ENCODE measurements around the gene ETFBKMT. TPM values are rescaled to one million over a fixed set of nuclear protein-coding genes. Genes with fewer than 3 reads are reported as not detected.

The ETFBKMT gene
- polyA plus RNA-seq, 1 of the 3 experiments (the other 2 are of a cell fraction) = 1.6 TPM

DNA sequence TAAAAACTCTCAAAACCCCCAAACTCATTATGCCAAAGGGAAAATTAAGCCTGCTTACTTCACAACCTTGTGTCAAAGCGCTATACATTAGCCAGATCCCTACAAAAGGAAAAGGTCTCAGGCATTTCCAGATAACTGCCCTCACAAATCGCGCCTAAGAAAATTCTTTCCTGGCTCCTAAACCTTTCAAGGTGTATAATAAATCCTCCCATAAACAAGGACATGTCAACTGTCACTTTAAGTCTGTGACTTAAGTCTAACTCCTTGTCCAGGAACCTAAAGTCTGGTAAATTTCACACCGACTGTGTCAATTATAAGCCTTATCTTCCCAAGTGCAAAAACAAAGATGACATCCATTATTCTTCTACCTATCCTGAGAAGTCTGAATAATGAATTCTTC lies 4.3 kb upstream of the ETFBKMT start:
- H3K36me3 ChIP-seq (replicated peaks in 1 of 2; ENCODE audit: control insufficient read depth in 1 of 2, insufficient read depth in 2 of 2, low read length in 1 of 2) = no peaks in the 10 kb centered on the region
- no peaks in the 10 kb centered on the region for H3K9me2 ChIP-seq
- no peaks in the 10 kb centered on the region for H3K9me3 ChIP-seq
- CTCF ChIA-PET = no interaction called here
- no peak overlapping the region for H3K9ac ChIP-seq
- TF ChIP-seq ELF1 (IDR thresholded peaks at IDR 0.05) = no peak
- no peak for TF ChIP-seq FOSL2 (IDR thresholded peaks at IDR 0.05; ENCODE audit: borderline replicate concordance, low read depth)
- no peak for TF ChIP-seq RAD21 (IDR thresholded peaks at IDR 0.05; ENCODE audit: low read length)
- TF ChIP-seq CHD2 (IDR thresholded peaks at IDR 0.05; ENCODE audit: low read length, partially characterized antibody) = no peak
- TF ChIP-seq MXI1 (IDR thresholded peaks at IDR 0.05; ENCODE audit: low read depth, low read length) = no peak
- TF ChIP-seq EZH2phosphoT487 (IDR thresholded peaks at IDR 0.05; ENCODE audit: borderline replicate concordance, low read depth) = no peak
- no peak for TF ChIP-seq GATA2 (CRISPR knock-in tag; IDR thresholded peaks at IDR 0.05)
- TF ChIP-seq, protein P1, sequence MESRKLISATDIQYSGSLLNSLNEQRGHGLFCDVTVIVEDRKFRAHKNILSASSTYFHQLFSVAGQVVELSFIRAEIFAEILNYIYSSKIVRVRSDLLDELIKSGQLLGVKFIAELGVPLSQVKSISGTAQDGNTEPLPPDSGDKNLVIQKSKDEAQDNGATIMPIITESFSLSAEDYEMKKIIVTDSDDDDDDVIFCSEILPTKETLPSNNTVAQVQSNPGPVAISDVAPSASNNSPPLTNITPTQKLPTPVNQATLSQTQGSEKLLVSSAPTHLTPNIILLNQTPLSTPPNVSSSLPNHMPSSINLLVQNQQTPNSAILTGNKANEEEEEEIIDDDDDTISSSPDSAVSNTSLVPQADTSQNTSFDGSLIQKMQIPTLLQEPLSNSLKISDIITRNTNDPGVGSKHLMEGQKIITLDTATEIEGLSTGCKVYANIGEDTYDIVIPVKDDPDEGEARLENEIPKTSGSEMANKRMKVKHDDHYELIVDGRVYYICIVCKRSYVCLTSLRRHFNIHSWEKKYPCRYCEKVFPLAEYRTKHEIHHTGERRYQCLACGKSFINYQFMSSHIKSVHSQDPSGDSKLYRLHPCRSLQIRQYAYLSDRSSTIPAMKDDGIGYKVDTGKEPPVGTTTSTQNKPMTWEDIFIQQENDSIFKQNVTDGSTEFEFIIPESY (IDR thresholded peaks at IDR 0.05; ENCODE audit: borderline replicate concordance, low read depth) = no peak
- TF ChIP-seq MEF2A (IDR thresholded peaks at IDR 0.05; ENCODE audit: borderline replicate concordance, low read depth) = no peak
- TF ChIP-seq, protein P2, sequence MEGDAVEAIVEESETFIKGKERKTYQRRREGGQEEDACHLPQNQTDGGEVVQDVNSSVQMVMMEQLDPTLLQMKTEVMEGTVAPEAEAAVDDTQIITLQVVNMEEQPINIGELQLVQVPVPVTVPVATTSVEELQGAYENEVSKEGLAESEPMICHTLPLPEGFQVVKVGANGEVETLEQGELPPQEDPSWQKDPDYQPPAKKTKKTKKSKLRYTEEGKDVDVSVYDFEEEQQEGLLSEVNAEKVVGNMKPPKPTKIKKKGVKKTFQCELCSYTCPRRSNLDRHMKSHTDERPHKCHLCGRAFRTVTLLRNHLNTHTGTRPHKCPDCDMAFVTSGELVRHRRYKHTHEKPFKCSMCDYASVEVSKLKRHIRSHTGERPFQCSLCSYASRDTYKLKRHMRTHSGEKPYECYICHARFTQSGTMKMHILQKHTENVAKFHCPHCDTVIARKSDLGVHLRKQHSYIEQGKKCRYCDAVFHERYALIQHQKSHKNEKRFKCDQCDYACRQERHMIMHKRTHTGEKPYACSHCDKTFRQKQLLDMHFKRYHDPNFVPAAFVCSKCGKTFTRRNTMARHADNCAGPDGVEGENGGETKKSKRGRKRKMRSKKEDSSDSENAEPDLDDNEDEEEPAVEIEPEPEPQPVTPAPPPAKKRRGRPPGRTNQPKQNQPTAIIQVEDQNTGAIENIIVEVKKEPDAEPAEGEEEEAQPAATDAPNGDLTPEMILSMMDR (IDR thresholded peaks at IDR 0.05) = no peak
- POLR2A ChIA-PET = no interaction called here
- H3K79me2 ChIP-seq (ENCODE audit: insufficient read depth) = peaks cover 16% of the 10 kb centered on the region
- H2AFZ ChIP-seq (ENCODE audit: low read depth) = no peak overlapping the region
- WGBS (ENCODE audit: low lambda C conversion rate) = 100% methylated on average over 4 of the region's 4 CpGs
- H3K4me2 ChIP-seq = no peak overlapping the region
- H4K20me1 ChIP-seq (ENCODE audit: insufficient read depth) = no peaks in the 10 kb centered on the region
- H3K27ac ChIP-seq (ENCODE audit: low read depth in 2 of 2, low read length in 1 of 2) = no peak overlapping the region
- peaks cover 12% of the 10 kb centered on the region for H3F3A ChIP-seq (replicated peaks; ENCODE audit: insufficient read depth)
- DNase-seq = no peak
- H3K27me3 ChIP-seq (ENCODE audit: insufficient read depth) = no peaks in the 10 kb centered on the region
- H3K4me3 ChIP-seq (ENCODE audit: low read depth in 2 of 2, low read length in 1 of 2) = no peak overlapping the region
- H3K4me1 ChIP-seq (ENCODE audit: control insufficient read depth in 1 of 2, insufficient read depth in 2 of 2, low read depth in 1 of 2, low read length in 1 of 2) = peaks cover 4 to 6% of the 10 kb centered on the region in 2 experiments; a peak in 2 of 4 replicates

GRCh38 chr12:31655792-31656191 lies 3.7 kb upstream of the ETFBKMT start:
- H4K20me1 ChIP-seq (ENCODE audit: insufficient read depth) = no peaks in the 10 kb centered on the region
- no peak overlapping the region for H2AFZ ChIP-seq (ENCODE audit: low read depth)
- H3K27ac ChIP-seq (ENCODE audit: low read depth in 2 of 2, low read length in 1 of 2) = no peak overlapping the region
- no peaks in the 10 kb centered on the region for H3K36me3 ChIP-seq (replicated peaks in 1 of 2; ENCODE audit: control insufficient read depth in 1 of 2, insufficient read depth in 2 of 2, low read length in 1 of 2)
- no peaks in the 10 kb centered on the region for H3K27me3 ChIP-seq (ENCODE audit: insufficient read depth)
- CTCF ChIA-PET = interaction anchor here (1.0 to 1.2 kb wide), 2 partner anchors 384 to 1099 kb away, joined by 3 to 5 read pairs; partner anchors contain the start of gene YARS2
- POLR2A ChIA-PET = no interaction called here
- TF ChIP-seq, protein P1 (IDR thresholded peaks at IDR 0.05; ENCODE audit: borderline replicate concordance, low read depth) = no peak
- no peak for TF ChIP-seq NRF1 (IDR thresholded peaks at IDR 0.05; ENCODE audit: low read depth, low read length)
- TF ChIP-seq EP300 (IDR thresholded peaks at IDR 0.05; ENCODE audit: borderline replicate concordance in 1 of 2, low read depth in 1 of 2, low read length in 1 of 2) = no peak
- TF ChIP-seq TCF12 (IDR thresholded peaks at IDR 0.05) = no peak
- TF ChIP-seq SMC3 (IDR thresholded peaks at IDR 0.05; ENCODE audit: low read depth, low read length) = no peak
- TF ChIP-seq SIN3A (IDR thresholded peaks at IDR 0.05; ENCODE audit: borderline replicate concordance, low read depth, low read length) = no peak
- TF ChIP-seq POLR2AphosphoS5 (IDR thresholded peaks at IDR 0.05; ENCODE audit: low read depth, low read length) = no peak
- no peak for TF ChIP-seq ELF1 (IDR thresholded peaks at IDR 0.05)
- TF ChIP-seq, protein P3, sequence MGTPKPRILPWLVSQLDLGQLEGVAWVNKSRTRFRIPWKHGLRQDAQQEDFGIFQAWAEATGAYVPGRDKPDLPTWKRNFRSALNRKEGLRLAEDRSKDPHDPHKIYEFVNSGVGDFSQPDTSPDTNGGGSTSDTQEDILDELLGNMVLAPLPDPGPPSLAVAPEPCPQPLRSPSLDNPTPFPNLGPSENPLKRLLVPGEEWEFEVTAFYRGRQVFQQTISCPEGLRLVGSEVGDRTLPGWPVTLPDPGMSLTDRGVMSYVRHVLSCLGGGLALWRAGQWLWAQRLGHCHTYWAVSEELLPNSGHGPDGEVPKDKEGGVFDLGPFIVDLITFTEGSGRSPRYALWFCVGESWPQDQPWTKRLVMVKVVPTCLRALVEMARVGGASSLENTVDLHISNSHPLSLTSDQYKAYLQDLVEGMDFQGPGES (IDR thresholded peaks at IDR 0.05; ENCODE audit: low read depth, low read length) = no peak
- no peak for TF ChIP-seq RXRA (IDR thresholded peaks at IDR 0.05; ENCODE audit: borderline replicate concordance, low read depth)
- TF ChIP-seq JUND (IDR thresholded peaks at IDR 0.05) = no peak
- H3F3A ChIP-seq (replicated peaks; ENCODE audit: insufficient read depth) = peaks cover 12% of the 10 kb centered on the region
- H3K4me1 ChIP-seq (ENCODE audit: control insufficient read depth in 1 of 2, insufficient read depth in 2 of 2, low read depth in 1 of 2, low read length in 1 of 2) = peaks cover 4 to 8% of the 10 kb centered on the region in 2 experiments; a peak in 2 of 4 replicates
- peaks cover 10% of the 10 kb centered on the region for H3K79me2 ChIP-seq (ENCODE audit: insufficient read depth)
- H3K9me3 ChIP-seq = no peaks in the 10 kb centered on the region
- 81% methylated on average over 1 of the region's 1 CpG for WGBS (ENCODE audit: low lambda C conversion rate)
- no peak for DNase-seq
- no peak overlapping the region for H3K4me3 ChIP-seq (ENCODE audit: low read depth in 2 of 2, low read length in 1 of 2)
- no peak overlapping the region for H3K9ac ChIP-seq
- H3K9me2 ChIP-seq = no peaks in the 10 kb centered on the region
- no peak overlapping the region for H3K4me2 ChIP-seq
